Activated T-cell treated with anti-CD3 and anti-CD28 coated beads, Interleukin-2, amount 50 U/mL, for 72 hours (primary cell): ENCODE measurements around the gene ARPC5L. TPM values are rescaled to one million over a fixed set of nuclear protein-coding genes. Genes with fewer than 3 reads are reported as not detected.

ENCODE experiments used
- ATAC-seq, 2 donors: fragments of 150-1000 bp; cut with Tn5 transposase; replicated peaks in 1 of 2; 2 replicates each; pipeline ENCODE4 v1.10.0; 2021; ENCODE audit warnings: moderate library complexity in 2 of 2, mild to moderate bottlenecking in 1 of 2
- DNase-seq, 2 donors: peaks; one replicate each; pipeline ENCODE4 v3.0.0; 2021 to 2022; ENCODE audit warnings: mixed read lengths in 1 of 2
- H3K27ac Mint-ChIP-seq: one replicate; pipeline ENCODE4 v1.8.0; 2022; ENCODE audit warnings: mild to moderate bottlenecking, moderate library complexity, mixed read lengths
- H3K27me3 Mint-ChIP-seq: one replicate; pipeline ENCODE4 v1.8.0; 2022; ENCODE audit warnings: low read depth, mixed read lengths
- H3K36me3 Mint-ChIP-seq, 2 donors: one replicate each; pipeline ENCODE4 v1.8.0; 2022; ENCODE audit warnings: mixed read lengths in 2 of 2, mild to moderate bottlenecking in 1 of 2; ENCODE audit not compliant: insufficient read depth in 2 of 2
- H3K4me1 Mint-ChIP-seq: one replicate; pipeline ENCODE4 v1.8.0; 2022; ENCODE audit warnings: low read depth, mixed read lengths
- H3K4me3 Mint-ChIP-seq, 2 donors: one replicate each; pipeline ENCODE4 v1.8.0; 2022; ENCODE audit warnings: mild to moderate bottlenecking in 2 of 2, mixed read lengths in 2 of 2, moderate library complexity in 2 of 2
- H3K9me3 Mint-ChIP-seq, 2 donors: one replicate each; pipeline ENCODE4 v1.8.0; 2022; ENCODE audit warnings: mixed read lengths in 2 of 2
- total RNA-seq, 2 donors: library from RNA; stranded (reverse); gene quantifications; one replicate each; pipeline ENCODE4 v1.2.3, GENCODE V29; 2022

Gene ARPC5L
- total RNA-seq, 2 donors from 2014 or later = 116 to 125 TPM

DNA sequence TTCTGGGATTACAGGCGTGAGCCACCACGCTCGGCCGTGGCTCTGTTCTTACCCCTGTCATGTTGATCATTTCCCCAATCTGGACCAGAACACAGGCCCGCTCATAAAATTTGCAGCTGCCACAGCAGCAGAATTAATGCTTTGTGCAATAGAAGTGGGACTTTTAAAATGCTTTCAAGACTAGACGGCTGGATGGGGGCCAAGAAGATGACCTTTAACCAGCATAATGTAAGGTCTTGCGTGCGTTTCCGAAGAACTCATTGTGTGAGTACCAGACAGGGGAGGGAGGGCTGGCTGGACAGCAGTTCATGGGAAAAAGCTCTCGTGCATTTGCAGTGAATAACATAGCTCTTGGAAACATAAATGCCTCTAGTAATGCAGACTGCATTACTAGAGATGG lies 12.1 kb upstream of the ARPC5L start:
- peaks cover 15% of the 10 kb centered on the region for H3K27me3 Mint-ChIP-seq
- H3K4me1 Mint-ChIP-seq = peaks cover 9% of the 10 kb centered on the region
- DNase-seq (no peak), ATAC-seq (no peak)
- H3K36me3 Mint-ChIP-seq = no peaks in the 10 kb centered on the region
- H3K9me3 Mint-ChIP-seq = no peaks in the 10 kb centered on the region
- H3K27ac Mint-ChIP-seq = no peak overlapping the region
- H3K4me3 Mint-ChIP-seq = no peak overlapping the region

DNA sequence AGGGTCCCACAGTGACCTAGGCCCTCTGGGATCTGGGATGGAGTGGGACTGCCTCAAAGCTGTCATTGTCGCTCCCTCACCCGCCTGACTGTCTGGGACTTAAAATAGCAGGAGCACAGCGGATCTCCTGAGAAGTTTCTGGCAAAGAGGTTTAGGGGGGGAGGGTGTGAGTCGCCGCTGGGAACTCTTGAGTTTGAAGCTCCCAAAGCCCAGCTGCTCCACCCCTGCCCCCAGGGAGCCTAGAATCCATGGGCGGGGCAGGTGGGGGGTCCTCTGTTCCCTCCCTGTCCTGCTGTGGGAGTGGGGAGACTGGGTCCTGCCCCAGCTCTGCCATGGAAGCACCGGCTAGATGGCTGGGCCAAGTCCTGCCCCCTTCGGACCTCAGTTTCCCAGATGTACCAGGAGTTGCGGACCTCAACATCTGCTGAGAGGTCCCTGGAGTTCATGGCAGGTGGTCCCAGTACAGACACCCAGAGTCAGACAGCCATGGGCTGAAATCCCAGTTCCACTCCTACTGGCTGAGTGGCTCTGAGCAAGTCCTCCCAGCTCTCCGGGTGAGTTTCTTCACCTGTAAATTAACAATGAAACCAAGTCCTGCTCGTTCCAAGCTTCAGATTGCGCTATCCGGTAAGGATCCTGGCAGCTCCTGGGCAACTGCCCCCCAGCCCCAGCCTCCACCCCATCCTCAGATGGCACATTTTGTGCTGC lies 9.7 kb upstream of the ARPC5L start:
- no peaks in the 10 kb centered on the region for H3K36me3 Mint-ChIP-seq
- peak overlapping the region; percentile 75 to 76 for H3K4me3 Mint-ChIP-seq
- H3K27ac Mint-ChIP-seq = no peak overlapping the region
- no peak for DNase-seq
- no peaks in the 10 kb centered on the region for H3K9me3 Mint-ChIP-seq
- no peak for ATAC-seq
- H3K4me1 Mint-ChIP-seq = peaks cover 15% of the 10 kb centered on the region
- peaks cover 15% of the 10 kb centered on the region for H3K27me3 Mint-ChIP-seq

DNA sequence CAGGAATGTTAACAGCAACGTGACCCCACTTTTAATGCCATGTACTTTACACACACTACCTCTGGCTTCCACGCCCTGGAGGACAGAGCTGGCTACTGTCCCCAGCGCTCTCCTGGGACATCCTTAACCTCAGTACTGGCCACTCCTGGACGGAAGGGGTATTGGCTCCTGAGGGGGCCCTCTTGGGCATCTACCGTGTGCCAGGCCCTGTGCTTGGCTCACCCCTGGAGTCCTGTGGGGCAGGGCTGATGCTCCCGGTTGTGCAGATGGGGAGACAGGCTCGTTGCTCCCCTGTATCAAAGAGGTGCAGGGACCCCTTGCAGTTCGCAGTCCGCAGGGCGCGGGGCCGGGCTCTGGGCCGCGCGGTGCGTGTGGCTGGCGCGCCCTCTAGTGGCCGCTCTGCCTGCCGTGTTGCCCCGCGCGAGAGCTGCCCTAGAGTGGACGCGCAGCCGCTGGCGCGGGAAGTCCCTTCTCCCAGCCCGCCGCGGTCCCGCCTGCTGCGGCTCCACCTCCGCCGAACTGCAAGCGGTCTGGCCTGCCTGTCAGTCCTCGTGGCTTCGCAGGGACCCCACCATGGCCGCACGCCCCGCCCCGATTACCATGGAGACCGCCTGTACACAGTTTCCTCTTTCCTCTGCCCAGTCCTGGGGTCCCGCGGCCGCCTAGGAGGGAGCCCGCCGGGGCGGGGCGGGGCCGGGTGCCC lies 8.9 kb upstream of the ARPC5L start, which contains the start of gene WDR38:
Gene WDR38 (plus strand): TSS at position 632 of the 703 bp plus-strand sequence. CDS start 72 bp downstream, outside the sequence.
- peak; percentile 83 to 89 for ATAC-seq
- H3K27me3 Mint-ChIP-seq = peaks cover 15% of the 10 kb centered on the region
- H3K4me3 Mint-ChIP-seq = peak within 1 kb of the TSS; percentile 75 to 76
- H3K36me3 Mint-ChIP-seq = peaks cover 0 to 1% of the 10 kb centered on the region in 2 donors
- DNase-seq = peak; percentile 85 to 86
- peak within 1 kb of the TSS; percentile 42 for H3K27ac Mint-ChIP-seq
- H3K9me3 Mint-ChIP-seq = no peaks in the 10 kb centered on the region
- H3K4me1 Mint-ChIP-seq = peaks cover 22% of the 10 kb centered on the region

- Mint-ChIP-seq H3K9me3 (no peaks in the 10 kb centered on the region), H3K4me3 (peak overlapping the region; percentile 75 to 76), H3K4me1 (peaks cover 28% of the 10 kb centered on the region), H3K27me3 (peaks cover 15% of the 10 kb centered on the region), H3K36me3 (peaks cover 0 to 6% of the 10 kb centered on the region in 2 donors), H3K27ac (peak overlapping the region; percentile 42)
- DNase-seq (no peak), ATAC-seq (peak in 1 of 2 donors; percentile 7)
Observed at GRCh38 chr9:124853605-124854143, 8.3 kb upstream of the ARPC5L start.

- H3K9me3 Mint-ChIP-seq = no peaks in the 10 kb centered on the region
- ATAC-seq (no peak), DNase-seq (no peak)
- H3K4me3 Mint-ChIP-seq = peak overlapping the region in 1 of 2 donors; percentile 76
- H3K27me3 Mint-ChIP-seq = peaks cover 15% of the 10 kb centered on the region
- peaks cover 33% of the 10 kb centered on the region for H3K4me1 Mint-ChIP-seq
- peaks cover 0 to 6% of the 10 kb centered on the region in 2 donors for H3K36me3 Mint-ChIP-seq
- peak overlapping the region; percentile 42 for H3K27ac Mint-ChIP-seq
Observed at GRCh38 chr9:124854161-124854560, 7.8 kb upstream of the ARPC5L start.

GRCh38 chr9:124854822-124855221 lies 7.1 kb upstream of the ARPC5L start:
- Mint-ChIP-seq H3K36me3 (peaks cover 3 to 11% of the 10 kb centered on the region in 2 donors), H3K9me3 (no peaks in the 10 kb centered on the region), H3K27ac (peak overlapping the region; percentile 26), H3K4me1 (peaks cover 40% of the 10 kb centered on the region), H3K27me3 (peaks cover 12% of the 10 kb centered on the region), H3K4me3 (no peak overlapping the region)
- ATAC-seq = no peak
- no peak for DNase-seq

GRCh38 chr9:124855566-124855943 lies 6.4 kb upstream of the ARPC5L start:
- no peak for DNase-seq
- H3K27ac Mint-ChIP-seq = peak overlapping the region; percentile 26
- H3K4me3 Mint-ChIP-seq = no peak overlapping the region
- H3K4me1 Mint-ChIP-seq = peaks cover 47% of the 10 kb centered on the region
- H3K27me3 Mint-ChIP-seq = peaks cover 9% of the 10 kb centered on the region
- H3K36me3 Mint-ChIP-seq = peaks cover 10 to 18% of the 10 kb centered on the region in 2 donors
- H3K9me3 Mint-ChIP-seq = no peaks in the 10 kb centered on the region
- ATAC-seq = no peak

DNA sequence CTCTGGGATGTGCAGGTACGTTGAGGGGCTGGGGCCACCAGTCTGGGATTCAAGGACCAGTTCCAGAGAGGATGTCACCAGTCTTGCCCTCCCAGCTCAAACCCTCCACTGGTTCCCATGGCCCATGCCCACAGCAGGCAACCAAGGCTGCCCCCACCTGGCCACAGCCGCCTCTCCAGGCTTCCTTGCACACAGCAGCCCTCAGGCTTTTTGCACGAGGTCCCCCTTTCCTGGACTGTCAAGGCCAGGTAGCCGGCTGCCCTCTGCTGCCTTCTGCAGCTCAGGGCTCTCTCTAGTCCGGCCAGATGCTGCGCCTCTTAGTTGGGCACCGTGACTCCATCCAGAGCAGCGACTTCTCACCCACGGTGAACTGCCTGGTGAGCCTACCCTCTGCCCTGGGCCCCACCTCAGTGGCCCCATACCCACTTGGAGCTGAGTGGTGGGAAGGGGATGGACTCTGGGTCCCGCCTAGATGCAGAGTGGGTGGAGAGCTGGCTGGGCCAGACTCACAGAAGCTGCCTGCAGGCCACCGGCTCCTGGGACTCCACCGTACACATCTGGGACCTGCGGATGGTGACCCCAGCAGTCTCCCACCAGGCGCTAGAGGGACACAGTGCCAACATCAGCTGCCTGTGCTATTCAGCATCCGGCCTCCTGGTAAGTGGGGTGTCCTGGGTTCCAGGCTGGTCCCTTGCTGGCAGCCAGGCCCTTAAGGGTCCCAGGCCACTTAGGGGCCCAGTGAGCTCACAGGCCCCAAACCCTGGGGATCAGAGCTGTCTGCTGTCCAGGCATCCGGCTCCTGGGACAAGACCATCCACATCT lies 5.8 kb upstream of the ARPC5L start:
- no peak overlapping the region for H3K27ac Mint-ChIP-seq
- ATAC-seq (peak in 1 of 2 donors; percentile 5), DNase-seq (peak in 1 of 2 donors; percentile 43)

GRCh38 chr9:124857533-124858162 lies 4.3 kb upstream of the ARPC5L start:
- peaks cover 12 to 24% of the 10 kb centered on the region in 2 donors for H3K36me3 Mint-ChIP-seq
- DNase-seq (no peak), ATAC-seq (no peak)
- no peaks in the 10 kb centered on the region for H3K9me3 Mint-ChIP-seq
- H3K27me3 Mint-ChIP-seq = no peaks in the 10 kb centered on the region
- no peak overlapping the region for H3K4me3 Mint-ChIP-seq
- no peak overlapping the region for H3K27ac Mint-ChIP-seq
- peaks cover 45% of the 10 kb centered on the region for H3K4me1 Mint-ChIP-seq

More for the DNA sequence above, 5.8 kb upstream of the ARPC5L start:
- peaks cover 10 to 22% of the 10 kb centered on the region in 2 donors for H3K36me3 Mint-ChIP-seq
- H3K9me3 Mint-ChIP-seq = no peaks in the 10 kb centered on the region
- H3K4me1 Mint-ChIP-seq = peaks cover 48% of the 10 kb centered on the region
- H3K27me3 Mint-ChIP-seq = peaks cover 5% of the 10 kb centered on the region
- H3K4me3 Mint-ChIP-seq = no peak overlapping the region

DNA sequence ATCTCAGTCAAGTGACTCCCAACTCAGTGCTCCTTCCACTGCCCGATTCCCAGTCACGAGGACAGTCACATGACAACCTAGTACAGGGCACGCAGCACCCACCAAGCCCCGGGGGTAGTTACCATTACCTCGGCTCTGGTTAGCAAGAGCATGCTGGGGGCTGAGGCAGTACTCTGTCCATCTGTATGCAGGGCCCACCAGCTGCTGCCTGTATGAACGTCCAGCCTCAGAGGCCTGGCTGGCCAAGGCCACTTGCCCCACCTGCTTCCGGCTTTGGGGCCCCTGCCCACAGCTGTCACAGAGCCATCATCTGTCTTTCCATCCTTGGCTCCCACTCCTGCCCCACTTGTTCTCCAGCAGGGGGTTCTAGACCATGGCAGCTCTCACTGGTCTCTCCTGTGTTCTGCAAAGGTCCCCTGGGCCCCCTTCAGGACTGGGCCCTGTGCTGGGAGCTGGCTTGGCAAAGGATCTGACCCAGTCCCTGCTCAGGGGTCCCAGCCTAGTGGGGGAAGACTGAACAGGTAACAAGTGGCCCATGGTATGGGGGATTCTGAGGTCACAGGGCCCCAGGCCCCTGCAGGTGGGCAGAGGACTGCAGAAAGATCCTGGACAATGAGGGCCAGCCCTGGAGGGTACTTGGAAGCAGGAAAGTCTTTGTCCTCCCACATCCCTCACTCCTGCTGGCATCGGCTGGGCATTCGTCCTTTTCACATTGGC lies 3.4 kb upstream of the ARPC5L start:
- Mint-ChIP-seq H3K4me3 (peak overlapping the region in 1 of 2 donors; percentile 29), H3K4me1 (peaks cover 42% of the 10 kb centered on the region), H3K36me3 (peaks cover 12 to 24% of the 10 kb centered on the region in 2 donors), H3K27ac (peak overlapping the region; percentile 33), H3K27me3 (no peaks in the 10 kb centered on the region), H3K9me3 (no peaks in the 10 kb centered on the region)
- no peak for ATAC-seq
- no peak for DNase-seq

- ATAC-seq (no peak), DNase-seq (no peak)
- peak overlapping the region; percentile 92 to 94 for H3K4me3 Mint-ChIP-seq
- peaks cover 12 to 24% of the 10 kb centered on the region in 2 donors for H3K36me3 Mint-ChIP-seq
- H3K4me1 Mint-ChIP-seq = peaks cover 44% of the 10 kb centered on the region
- peak overlapping the region; percentile 85 for H3K27ac Mint-ChIP-seq
- no peaks in the 10 kb centered on the region for H3K9me3 Mint-ChIP-seq
- H3K27me3 Mint-ChIP-seq = no peaks in the 10 kb centered on the region
Observed at GRCh38 chr9:124859803-124860581, 1.9 kb upstream of the ARPC5L start.
